Measurements from ENCODE around the gene FBXL20.

- TF ChIP-seq E2F5 (CRISPR knock-in tag; IDR thresholded peaks at IDR 0.05) (no peak), CTCF (IDR thresholded peaks at IDR 0.05) (no peak), USF1 (CRISPR knock-in tag; IDR thresholded peaks at IDR 0.05) (no peak), TEAD1 (CRISPR knock-in tag; IDR thresholded peaks at IDR 0.05) (no peak), HMGXB4 (CRISPR knock-in tag; IDR thresholded peaks at IDR 0.05) (no peak), SMAD4 (CRISPR knock-in tag; IDR thresholded peaks at IDR 0.05) (no peak), JAZF1 (CRISPR knock-in tag; IDR thresholded peaks at IDR 0.05) (no peak), IRF1 (CRISPR knock-in tag; IDR thresholded peaks at IDR 0.05) (no peak), JUN (CRISPR knock-in tag; IDR thresholded peaks at IDR 0.05) (no peak), CREB1 (CRISPR knock-in tag; IDR thresholded peaks at IDR 0.05) (no peak)
Observed at GRCh38 chr17:39230361-39230760, 171.1 kb downstream of the FBXL20 start.

Data from WTC11 (cell line).